ENCODE results near the gene SERINC5.
A peak's percentile ranks its signal among the peaks of the same experiment; 100 is the strongest.
"Not testable (repeated sequence)": the region's sequence is repeated elsewhere in the genome, so short reads cannot be mapped to it uniquely, and the experiment has no call there.

Gene SERINC5

DNA sequence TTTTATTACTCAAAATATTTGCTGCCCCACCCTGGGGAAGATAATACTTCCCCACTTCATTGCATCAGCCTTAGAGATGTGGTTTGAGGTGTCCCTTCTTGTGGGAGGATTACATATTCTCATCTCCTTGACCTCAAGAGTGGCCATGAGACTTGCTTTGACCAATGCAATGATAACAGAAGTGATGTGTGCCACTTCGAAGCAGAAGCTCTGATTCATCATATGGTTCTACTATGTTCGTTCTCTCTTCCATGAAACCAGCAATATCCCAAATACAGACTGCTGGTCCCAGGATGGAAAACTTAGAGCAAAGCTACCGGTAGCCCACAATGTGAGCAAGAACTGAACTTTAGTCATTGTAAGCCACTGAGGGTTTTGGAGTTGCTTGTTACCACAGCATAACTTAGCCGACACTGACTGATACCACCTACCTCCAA lies 128.7 kb downstream of the SERINC5 start:
- no peak for DNase-seq

DNA sequence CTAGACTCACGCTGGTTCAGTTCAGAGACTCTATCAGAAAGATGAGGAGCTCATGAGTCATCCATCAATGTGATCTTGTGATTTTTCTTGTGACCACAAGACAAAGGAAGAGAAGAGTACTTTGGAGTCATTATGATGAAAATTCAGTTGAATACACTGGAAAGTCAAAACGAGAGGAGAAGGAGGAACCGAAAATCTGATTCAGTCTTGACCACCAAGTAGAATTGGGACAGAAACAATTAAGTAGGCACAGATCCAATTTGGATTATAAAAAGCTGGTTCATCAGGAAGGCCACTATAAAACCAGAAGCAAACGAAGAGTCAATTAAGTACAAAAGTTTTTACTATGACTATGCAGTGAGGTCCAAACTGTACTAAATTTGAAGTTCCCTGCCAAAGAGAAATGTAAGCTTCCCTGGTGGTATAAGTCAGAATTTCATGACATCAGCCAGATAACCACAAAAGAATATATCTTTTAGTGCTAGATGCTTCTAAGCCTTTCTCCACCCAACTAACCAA lies 129.8 kb downstream of the SERINC5 start:
- no peak for DNase-seq

DNA sequence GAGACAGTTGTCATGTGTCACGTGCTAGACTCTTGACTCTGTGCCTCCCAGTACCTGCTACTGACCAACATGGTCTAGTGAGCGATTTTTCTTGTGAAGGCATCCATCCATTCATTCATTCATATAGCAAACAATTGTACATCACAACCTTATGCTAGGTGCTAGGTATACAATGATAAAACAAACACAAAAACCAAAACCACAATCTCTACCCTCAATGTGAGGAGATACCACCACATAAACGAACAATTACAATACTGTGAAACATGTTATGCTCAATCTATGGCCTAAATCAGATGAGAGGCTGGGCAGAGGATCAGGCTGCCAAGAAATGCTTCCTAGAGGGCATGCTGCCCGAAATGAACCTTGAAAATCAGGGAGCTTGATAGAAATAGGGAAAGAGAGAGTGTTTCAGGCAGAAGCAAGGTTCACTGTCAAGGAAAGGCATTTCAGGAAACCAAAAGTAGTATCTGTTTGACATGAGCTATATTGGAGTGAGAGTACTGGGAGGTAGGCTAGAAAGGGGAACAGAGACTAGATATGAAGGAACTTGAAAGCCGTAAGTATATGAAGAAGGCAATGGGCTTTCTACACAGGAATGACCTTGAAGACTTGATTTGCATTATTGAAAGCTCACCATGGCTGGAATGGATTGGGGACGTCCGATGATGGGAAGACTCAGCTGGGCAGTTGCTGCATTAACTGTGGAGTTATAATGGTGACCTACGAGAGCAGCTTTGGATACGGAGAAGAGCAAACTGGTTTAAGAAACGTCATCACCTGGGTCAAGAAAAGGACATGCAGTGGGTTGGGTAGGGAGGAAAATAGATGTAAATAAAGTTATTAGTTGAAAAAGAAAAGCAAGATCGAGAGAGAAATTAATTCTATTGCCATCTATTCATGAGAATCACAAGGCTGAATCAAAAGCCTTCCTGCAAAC lies 130.6 kb downstream of the SERINC5 start:
- DNase-seq: no peak

DNA sequence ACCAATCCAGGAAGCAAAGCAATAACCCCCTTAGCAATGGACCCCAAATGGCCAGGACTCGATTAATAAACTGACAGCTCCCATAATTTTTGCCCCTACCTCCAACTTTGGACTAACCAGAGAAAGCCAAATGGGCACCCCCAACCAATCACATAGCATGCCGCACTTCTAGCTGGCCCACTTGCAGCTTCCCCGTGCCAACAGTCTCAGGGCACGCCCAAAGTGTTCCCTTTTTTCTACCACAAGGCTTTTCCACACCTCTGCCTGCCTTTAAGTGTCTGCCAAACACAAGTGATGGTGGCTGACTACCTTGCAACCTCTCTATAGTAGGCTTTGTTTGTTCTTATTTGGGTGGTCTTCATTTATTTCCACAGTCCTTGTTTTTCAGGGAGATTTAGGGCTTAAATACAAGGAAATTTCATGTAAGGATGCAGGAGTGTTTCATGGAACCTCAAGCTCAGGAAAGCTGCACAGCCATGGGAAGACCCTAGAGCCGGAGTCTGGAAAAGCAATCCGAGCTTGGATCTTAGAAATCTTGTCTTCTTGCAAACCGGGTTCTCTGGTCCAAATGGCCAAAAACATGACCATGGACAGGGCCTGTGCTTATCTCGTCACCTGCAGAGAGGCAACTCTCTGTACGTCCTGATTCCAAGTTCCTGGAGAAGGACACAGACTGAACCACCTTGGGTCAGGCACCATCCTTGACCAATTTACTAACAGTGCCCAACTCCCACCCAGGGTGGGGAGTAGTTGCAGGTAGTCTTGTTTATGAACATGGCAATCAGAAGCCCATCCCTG lies 131.5 kb downstream of the SERINC5 start:
- DNase-seq: no peak

DNA sequence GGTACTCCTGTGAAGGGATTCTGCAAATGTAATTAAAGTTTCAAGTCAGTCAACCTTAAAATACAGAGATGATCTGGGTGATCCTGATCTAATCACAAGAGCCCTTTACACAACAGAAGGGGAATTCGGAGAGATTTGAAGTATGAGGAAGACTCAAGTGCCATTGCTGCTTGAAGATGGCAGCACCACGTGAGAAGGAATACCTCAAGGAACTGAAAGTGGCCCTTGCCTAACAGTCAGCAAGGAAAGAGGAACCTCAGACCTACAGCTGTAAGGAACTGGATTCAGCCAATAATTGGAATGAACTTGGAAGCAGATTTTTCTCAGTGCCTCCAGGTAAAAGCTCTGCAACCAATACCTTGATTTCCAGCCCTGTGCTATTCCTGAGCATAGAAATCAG lies 133.3 kb downstream of the SERINC5 start:
- DNase-seq: no peak

DNA sequence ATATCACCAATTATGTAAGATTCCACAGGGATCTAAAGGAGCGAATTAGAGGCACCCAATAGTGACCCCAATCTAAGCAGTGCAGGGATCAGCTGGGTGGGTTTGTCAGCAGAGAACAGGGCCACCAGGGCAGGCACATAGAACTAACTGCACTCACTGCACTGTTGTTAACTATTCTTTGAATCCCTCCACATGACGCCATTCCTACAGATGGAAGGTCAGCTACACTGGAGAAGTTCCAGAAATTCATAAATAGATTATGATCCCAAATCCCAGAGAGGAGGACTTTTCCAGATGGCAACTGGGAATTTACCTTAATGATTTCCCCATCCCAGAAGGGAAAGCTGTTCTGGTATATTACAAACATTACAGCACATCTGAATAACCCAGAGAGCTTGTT lies 136.5 kb downstream of the SERINC5 start:
- no peak for DNase-seq

DNA sequence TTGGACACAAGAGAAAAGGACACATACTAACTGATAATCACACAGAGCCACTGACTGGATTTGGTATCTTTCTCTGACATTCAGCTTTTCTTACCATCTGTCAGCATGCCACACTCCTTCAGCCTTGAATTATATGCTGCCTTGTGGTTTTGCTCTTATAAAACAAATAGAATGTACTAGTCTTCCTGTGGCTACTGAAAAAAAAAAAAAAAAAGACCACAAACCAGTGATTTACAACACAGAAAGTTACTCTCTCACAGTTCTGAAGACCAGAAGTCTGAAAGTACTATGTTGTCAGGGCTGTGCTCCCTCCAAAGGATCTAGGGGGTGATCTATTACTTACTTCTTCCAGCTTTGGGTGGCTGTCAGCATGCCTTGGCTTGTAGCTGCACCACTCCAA lies 138.4 kb downstream of the SERINC5 start:
- no peak for DNase-seq

DNA sequence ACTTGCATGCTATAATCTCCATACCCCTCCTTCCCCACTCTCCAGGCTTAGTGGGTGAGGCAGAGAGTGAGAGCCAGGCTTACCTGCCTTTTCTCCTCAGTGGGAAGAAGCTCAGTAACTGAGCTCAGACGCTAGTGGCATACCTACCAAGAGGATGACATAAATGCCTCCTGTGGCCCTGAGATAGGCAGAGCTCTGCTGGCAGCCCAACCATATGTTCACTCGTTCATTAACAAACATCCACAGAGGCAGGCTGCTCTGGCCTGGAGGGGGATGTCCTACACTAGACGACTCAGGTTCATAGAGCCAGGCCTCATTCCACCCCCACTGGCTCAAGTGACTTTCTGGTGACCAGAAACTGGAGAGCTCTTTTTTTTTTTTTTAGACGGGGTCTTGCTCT lies 139.4 kb downstream of the SERINC5 start:
- no peak for DNase-seq

DNA sequence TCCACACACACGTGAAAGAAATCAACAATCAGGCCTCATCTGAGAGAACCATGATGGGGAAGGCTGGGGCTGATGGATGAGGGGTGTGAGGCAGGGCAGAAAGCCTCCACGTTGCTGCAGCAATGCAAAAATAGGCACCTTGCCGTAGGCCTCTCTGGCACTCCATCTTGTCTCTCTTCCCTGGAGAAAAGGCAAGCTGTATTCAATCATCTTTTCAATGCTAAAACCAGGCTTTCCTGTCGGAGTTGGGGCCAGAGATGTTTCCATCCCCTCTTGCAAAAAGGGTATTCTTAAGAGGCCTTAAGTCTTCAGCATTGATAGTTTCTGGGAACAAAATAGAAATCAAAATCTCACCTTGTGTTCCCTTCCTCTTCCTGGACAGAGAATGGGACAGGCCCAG lies 139.8 kb downstream of the SERINC5 start:
- DNase-seq: no peak

DNA sequence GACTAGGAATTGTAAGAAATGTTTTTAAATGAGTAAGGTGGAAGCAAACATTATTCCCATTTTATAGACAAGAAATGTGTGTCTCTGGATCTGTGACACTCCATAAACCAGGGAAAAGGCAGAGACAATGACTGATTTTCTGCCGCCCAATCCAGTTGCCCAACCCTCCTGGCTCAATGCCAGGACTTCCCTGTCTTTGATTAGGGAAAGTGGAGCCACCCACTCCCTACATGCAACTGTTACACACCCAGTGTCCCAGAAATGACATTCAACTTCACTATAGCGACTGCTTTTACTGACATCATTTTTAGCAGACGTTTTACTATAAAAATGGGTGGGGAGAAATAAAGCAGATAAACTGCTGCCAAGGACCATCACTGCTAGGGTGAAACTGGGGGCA lies 141.0 kb downstream of the SERINC5 start:
- DNase-seq: no peak

DNA sequence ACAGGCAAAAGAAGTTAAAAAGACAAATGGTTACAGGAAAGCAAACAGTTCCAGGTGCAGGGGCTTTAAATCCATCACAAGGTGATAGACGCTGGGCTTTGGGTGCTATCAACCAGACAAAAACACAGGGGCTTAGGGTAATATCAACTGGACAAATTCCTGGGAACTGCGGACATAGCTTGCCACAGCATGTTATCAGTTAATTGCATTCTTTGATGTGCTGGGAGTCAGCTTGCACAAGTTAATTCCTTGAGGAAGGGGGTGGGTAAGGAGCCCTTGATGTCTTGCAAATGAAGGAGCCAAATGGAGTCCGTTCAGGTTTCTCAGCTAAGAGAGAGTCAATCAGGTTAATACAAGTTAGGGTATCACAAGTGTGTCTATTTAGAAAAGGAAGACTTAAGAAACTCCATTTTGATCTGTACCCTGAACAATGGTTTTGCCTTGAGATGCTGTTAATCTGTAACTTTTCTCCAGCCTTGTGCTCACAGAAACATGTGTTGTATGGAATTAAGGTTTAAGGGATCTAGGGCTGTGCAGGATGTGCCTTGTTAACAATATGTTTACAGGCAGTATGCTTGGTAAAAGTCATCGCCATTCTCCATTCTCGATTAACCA lies 144.4 kb downstream of the SERINC5 start:
- not testable (repeated sequence) for DNase-seq

DNA sequence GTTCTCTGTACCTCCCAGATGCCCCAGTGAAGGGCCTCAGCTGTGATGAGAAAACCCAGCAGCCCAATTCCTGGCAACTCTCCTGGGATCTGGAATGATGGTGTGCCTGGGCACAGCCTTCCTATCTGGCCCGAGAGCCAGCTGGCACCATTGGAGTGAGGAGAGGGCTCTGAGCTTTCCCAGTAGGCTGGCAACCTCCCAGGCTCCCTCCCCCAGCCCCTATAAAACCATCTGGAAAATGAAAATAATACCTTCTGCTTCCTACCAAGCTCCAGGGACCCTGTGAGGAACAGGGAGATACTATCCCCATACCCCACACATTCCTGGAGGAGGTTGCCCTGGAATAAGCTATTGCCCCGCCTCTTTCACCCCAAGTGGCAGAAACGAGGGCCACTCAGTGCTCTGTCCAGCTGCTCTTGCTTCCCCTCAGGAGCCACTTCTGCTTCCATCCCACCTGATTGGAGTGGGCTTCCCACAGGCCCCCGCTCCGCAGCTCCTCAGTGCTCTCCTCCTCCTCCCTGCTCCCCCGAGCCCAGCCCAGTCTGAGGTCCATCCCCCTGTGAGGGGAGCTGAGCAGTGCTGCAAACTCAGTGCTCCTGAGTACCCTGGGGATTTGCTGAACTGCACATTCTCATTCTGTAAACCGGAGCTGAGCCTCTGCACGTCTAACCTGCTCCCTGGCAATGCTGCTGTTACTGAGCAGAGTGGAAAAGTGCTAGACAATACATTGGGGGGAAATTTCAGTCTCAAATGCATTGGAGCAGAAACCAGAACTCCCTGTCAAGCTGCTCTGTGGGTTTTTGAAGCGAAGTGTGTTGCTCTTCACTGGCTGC lies 146.0 kb downstream of the SERINC5 start:
- no peak for DNase-seq

DNA sequence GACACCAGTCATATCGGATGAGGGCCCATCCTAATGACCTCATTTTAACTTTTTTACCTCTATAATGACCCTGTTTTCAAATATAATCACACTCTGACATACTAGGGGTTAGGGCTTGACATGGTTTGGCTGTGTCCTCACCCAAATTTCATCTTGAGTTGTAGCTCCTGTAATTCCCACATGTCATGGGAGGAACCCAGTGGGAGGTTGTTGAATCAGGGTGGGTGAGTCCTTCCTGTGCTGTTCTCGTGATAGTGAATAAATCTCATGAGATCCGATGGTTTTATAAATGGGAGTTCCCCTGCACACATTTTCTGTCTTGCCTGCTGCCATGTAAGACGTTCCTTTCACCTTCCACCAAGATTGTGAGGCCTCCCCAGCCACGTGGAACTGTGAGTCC lies 148.9 kb downstream of the SERINC5 start:
- no peak for DNase-seq

DNA sequence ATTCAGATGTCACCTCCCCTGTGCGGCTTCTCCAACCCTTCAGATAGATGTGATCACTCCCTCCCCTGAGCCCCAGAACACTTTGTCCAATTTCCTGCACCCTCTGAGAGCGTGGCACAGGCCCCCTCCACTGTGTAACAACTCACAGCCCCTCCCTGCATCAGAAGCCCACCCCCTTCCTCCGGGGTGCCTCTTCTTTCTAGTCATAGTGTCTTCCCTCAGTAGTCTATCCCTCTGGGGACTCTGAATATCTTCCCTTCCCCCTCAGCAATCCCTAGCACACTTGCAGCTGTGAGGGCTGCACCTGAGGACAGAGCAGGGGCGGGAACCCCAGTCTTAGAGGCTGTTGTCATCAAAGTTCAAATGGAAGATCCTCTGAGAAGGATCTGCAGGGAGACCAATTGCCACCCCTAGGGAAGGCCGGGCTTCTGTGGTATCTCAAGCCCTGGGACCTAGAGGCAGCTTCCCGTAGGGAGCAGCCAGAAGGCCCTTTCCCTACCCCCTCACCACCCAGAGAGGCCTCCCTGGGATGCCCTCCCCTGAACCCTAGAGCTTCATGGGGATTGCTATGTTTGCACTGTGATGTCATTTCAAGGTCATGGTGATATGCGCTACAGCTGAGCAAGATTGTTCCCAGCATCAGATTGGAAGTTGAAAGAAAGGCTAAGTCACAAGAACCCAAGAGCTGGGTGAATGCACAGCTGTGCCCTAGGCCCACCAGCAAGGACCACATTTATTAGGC lies 150.0 kb downstream of the SERINC5 start:
- no peak for DNase-seq

DNA sequence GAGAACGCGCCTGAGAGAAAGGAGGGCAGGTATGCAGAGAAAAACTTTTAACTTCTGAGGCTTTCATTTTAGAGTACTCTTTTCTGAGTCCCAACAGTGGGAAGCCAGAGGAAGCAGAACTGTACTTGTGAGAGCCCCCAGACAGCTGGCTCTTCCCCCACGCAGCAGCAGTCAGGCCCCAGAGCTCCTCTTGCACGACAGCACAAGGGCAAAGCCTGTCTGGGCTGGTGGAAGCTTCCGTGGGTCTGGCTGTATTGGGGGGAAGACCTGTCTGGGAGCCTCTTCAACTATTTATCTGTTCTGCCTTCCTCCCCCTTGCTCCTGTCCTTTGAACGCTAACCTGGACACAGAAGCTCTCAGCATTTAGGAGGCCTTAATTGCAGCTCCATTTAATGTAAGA lies 152.5 kb downstream of the SERINC5 start:
- DNase-seq: no peak

DNA sequence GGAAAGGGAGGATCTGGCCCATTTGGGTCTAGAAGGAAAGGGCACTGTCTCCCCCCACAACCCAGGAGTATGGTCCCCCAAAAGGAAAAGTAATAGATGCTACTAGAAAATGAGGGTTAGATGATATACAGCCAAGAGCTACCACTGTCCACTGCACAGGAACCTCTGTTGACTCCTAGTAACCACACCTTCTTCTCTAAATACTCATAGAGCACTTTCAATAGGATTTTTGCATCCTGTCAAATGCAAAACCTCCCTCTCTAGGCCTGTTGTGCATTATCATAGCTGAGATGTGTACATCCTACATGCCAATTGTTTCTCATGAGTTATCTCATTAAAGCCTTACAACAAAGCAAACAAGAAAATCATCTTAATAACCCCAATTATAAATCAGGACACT lies 153.9 kb downstream of the SERINC5 start:
- no peak for DNase-seq

DNA sequence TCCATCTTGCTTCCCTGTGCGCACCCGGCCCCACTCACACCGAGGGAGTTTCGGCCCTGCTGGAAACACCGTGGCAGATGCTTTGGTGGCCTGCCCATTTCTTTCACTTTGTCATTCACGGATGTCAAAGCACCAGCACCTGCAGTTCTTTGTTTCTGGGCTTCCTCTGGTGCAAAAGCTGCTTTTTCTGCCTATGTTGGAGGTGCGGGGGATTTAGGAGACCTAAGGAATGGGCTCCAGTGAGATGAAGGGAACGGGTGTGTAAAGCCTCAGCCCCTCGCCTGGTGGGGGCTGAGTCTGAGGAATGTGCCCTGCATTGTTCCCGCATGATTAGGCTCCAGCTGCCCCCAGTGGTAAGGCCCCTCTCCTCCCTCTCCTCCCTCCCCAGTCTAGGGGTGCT lies 158.4 kb downstream of the SERINC5 start:
- no peak for DNase-seq

DNA sequence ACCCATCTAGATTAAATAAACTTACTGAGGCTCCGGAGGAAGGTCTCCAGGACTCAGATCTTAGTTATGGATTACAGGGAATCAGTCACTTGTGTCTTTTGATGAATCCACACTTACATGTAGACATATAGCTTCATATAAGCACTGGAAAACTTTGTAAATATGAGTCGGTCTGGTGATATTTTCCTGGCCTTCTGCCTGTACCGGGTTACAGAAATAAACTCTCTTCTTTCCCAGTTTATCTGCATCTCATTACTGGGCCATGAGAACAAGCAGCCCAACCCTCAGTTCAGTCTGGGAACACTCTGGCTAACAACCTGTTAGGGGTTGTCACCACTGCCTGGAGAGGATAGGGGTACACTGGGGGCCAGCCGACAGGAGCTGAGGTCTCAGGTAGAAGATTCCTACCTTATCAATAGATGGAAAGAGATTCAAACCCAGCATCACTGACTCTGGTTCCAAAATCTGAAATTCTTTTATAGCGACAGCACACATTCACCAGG lies 161.6 kb downstream of the SERINC5 start:
- no peak for DNase-seq

DNA sequence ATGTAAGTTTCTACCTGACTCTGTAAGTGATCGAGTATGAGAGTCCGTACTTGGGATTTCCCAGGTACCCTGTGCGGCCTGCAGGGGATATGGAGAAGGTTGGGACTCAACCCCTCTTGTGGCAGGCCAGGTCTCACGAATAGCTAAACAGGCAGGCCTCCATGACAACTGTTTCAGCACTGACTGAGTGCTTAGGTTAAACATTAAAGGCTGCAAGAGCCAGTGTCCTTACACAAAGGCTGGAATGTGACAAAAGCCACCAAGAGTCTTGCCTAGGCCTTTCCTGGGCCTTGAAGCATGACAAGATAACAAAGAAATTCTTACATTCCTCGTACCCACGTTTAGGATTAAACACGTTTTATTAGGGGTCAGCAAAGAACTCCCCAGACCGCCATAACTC lies 162.1 kb downstream of the SERINC5 start:
- no peak for DNase-seq

DNA sequence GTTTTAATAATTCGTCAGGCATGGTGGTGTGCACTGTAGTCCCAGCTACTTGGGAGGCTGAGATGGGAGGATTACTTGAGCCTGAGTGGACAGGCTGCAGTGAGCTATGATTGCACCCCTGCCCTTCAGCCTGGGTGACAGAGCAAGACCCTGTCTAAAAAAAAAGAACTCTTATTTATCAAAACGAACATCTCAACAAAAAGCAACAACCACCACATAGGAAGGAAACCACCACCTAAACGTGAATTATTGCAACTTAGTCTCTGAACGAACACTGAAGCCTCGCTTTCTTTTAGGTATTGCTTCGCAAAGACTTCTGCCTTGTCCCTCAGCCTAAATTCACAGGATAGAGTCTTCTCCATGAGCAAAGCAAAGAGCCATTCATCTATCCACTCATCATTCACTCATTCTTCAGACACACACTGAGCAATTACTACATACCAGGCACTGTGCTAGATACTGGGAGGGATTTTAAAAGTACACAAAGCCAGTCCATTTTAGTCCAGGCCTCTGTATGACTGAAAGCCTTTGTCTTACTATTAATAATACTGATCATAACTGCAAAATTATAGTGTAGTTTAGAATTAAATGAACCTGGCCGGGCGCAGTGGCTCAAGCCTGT lies 163.3 kb downstream of the SERINC5 start:
- no peak for DNase-seq

DNA sequence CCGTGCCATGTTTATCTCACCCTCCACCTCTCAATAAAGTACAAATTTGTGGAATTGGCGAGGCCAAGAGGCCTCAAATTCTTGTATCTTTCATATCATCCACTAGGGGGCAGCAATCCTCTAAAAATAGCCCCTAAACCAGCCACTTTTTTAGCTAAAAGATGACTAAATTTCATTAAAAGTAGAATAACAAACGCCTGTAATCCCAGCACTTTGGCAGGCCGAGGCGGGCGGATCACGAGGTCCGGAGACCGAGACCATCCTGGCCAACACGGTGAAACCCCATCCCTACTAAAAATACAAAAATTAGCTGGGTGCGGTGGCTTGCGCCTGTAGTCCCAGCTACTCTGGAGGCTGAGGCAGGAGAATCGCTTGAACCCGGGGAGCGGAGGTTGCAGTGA lies 164.1 kb downstream of the SERINC5 start:
- peak; percentile 47 for DNase-seq
